Liver (tissue), 9 donors: ENCODE measurements around the gene SETD7. TPM values are rescaled to one million over a fixed set of nuclear protein-coding genes. Genes with fewer than 3 reads are reported as not detected.

Experiments
- DNase-seq: peaks from one replicate; pipeline ENCODE4 v3.0.0-alpha.2; 2017; ENCODE audit warnings: low spot score
- H3K27ac ChIP-seq, 2 donors: one replicate each; pipeline ENCODE4 v1.7.0; 2013; ENCODE audit warnings: inconsistent platforms in 2 of 2, low read length in 2 of 2, control low read depth in 1 of 2, low read depth in 1 of 2, mild to moderate bottlenecking in 1 of 2
- H3K27me3 ChIP-seq, 4 donors: one replicate each; pipeline versions ENCODE4 v1.6.1 to v1.7.0; 2013; ENCODE audit warnings: low read length in 3 of 4, inconsistent platforms in 1 of 4, mild to moderate bottlenecking in 1 of 4, moderate library complexity in 1 of 4; ENCODE audit not compliant: control insufficient read depth in 4 of 4, insufficient read depth in 4 of 4
- H3K36me3 ChIP-seq, 4 donors: one replicate each; pipeline versions ENCODE4 v1.6.1 to v1.7.0; 2013; ENCODE audit warnings: low read length in 3 of 4, mild to moderate bottlenecking in 3 of 4, low read depth in 1 of 4, moderate library complexity in 1 of 4; ENCODE audit not compliant: control insufficient read depth in 4 of 4, insufficient read depth in 3 of 4
- H3K4me1 ChIP-seq, 4 donors: one replicate each; pipeline versions ENCODE4 v1.6.1 to v1.7.0; 2013; ENCODE audit warnings: low read length in 3 of 4, mild to moderate bottlenecking in 3 of 4, moderate library complexity in 1 of 4; ENCODE audit not compliant: control insufficient read depth in 4 of 4, insufficient read depth in 4 of 4
- H3K4me3 ChIP-seq, 3 donors: one replicate each; pipeline versions ENCODE4 v1.6.1 to v1.7.0; 2013; ENCODE audit warnings: low read length in 3 of 3, control low read depth in 1 of 3, low read depth in 1 of 3, mild to moderate bottlenecking in 1 of 3
- H3K9ac ChIP-seq, 2 donors: one replicate each; pipeline ENCODE4 v1.7.0; 2013; ENCODE audit warnings: low read length in 2 of 2, mild to moderate bottlenecking in 2 of 2, moderate library complexity in 2 of 2, control low read depth in 1 of 2, low read depth in 1 of 2
- H3K9me3 ChIP-seq, 4 donors: one replicate each; pipeline versions ENCODE4 v1.6.1 to v1.7.0; 2013; ENCODE audit warnings: low read length in 3 of 4; ENCODE audit not compliant: control insufficient read depth in 4 of 4
- ATF3 ChIP-seq: IDR thresholded peaks from 2 replicates; pipeline ENCODE4 v1.6.1; 2016; ENCODE audit warnings: antibody characterized with exemption
- CTCF ChIP-seq: fragments of 150-350 bp; IDR thresholded peaks from 2 replicates; pipeline ENCODE4 v1.5.1; 2017; ENCODE audit warnings: improper control_type of control experiment, low read depth, low read length; ENCODE audit not compliant: missing input control
- EGR1 ChIP-seq, 2 donors: IDR thresholded peaks; 2 replicates each; pipeline ENCODE4 v1.6.1; 2016 to 2018; ENCODE audit warnings: antibody characterized with exemption in 2 of 2, low read depth in 2 of 2
- FOXA1 ChIP-seq: IDR thresholded peaks from 2 replicates; pipeline ENCODE4 v1.6.1; 2016; ENCODE audit warnings: antibody characterized with exemption
- FOXA2 ChIP-seq: IDR thresholded peaks from 2 replicates; pipeline ENCODE4 v1.6.1; 2016; ENCODE audit warnings: antibody characterized with exemption
- GABPA ChIP-seq, 2 donors: IDR thresholded peaks in 1 of 2; conservative IDR thresholded peaks in 1 of 2; 2 replicates each; pipeline ENCODE4 v1.6.1; 2016; ENCODE audit warnings: antibody characterized with exemption in 2 of 2, mild to moderate bottlenecking in 1 of 2, moderate library complexity in 1 of 2
- HNF4A ChIP-seq, 2 donors: conservative IDR thresholded peaks; 2 replicates each; pipeline ENCODE4 v1.6.1; 2016; ENCODE audit warnings: antibody characterized with exemption in 2 of 2, mild to moderate bottlenecking in 2 of 2
- HNF4G ChIP-seq: IDR thresholded peaks from 2 replicates; pipeline ENCODE4 v1.6.1; 2016; ENCODE audit warnings: antibody characterized with exemption
- JUND ChIP-seq, 2 donors: IDR thresholded peaks; 2 replicates each; pipeline ENCODE4 v1.6.1; 2016; ENCODE audit warnings: antibody characterized with exemption in 2 of 2
- MAX ChIP-seq: IDR thresholded peaks from 2 replicates; pipeline ENCODE4 v1.6.1; 2016; ENCODE audit warnings: antibody characterized with exemption
- NR2F2 ChIP-seq: IDR thresholded peaks from 2 replicates; pipeline ENCODE4 v1.6.1; 2016; ENCODE audit warnings: antibody characterized with exemption
- RAD21 ChIP-seq, 2 donors: IDR thresholded peaks; 2 replicates each; pipeline ENCODE4 v1.6.1; 2016; ENCODE audit warnings: antibody characterized with exemption in 2 of 2, mild to moderate bottlenecking in 2 of 2
- REST ChIP-seq: IDR thresholded peaks from 2 replicates; pipeline ENCODE4 v1.6.1; 2016; ENCODE audit warnings: antibody characterized with exemption, mild to moderate bottlenecking
- RXRA ChIP-seq, 2 donors: IDR thresholded peaks; 2 replicates each; pipeline ENCODE4 v1.6.1; 2017 to 2018; ENCODE audit warnings: antibody characterized with exemption in 2 of 2, mild to moderate bottlenecking in 1 of 2
- SP1 ChIP-seq: IDR thresholded peaks from 2 replicates; pipeline ENCODE4 v1.6.1; 2018; ENCODE audit warnings: antibody characterized with exemption, mild to moderate bottlenecking
- TAF1 ChIP-seq: conservative IDR thresholded peaks from 2 replicates; pipeline ENCODE4 v1.6.1; 2016; ENCODE audit warnings: antibody characterized with exemption, mild to moderate bottlenecking
- YY1 ChIP-seq: IDR thresholded peaks from 2 replicates; pipeline ENCODE4 v1.6.1; 2016; ENCODE audit warnings: antibody characterized with exemption, mild to moderate bottlenecking
- ZBTB33 ChIP-seq: IDR thresholded peaks from 2 replicates; pipeline ENCODE4 v1.6.1; 2016; ENCODE audit warnings: antibody characterized with exemption
- WGBS: extraction: QIAGEN DNeasy Blood & Tissue Kit; methylation state at CpG from one replicate; pipeline ENCODE4 v1.1.7; 2013; 5-methylcytosine and 5-hydroxymethylcytosine counted together
- polyA plus RNA-seq, 2 donors: library from polyadenylated mRNA; stranded (reverse) in 1 of 2; unstranded in 1 of 2; fragments of 200-250 nt in 1 of 2; fragments of >200 nt in 1 of 2; fragmentation: Nextera tagmentation in 1 of 2; extraction: Ambion mirVana in 1 of 2; gene quantifications; one replicate each; pipeline versions ENCODE4 v1.2.1 to v1.2.3, GENCODE V29; 2013 to 2015
- total RNA-seq, 2 donors: library from RNA; depleted of rRNA; stranded (reverse); fragments of >200 nt; gene quantifications; one replicate each; pipeline ENCODE4 v1.2.3, GENCODE V29; 2014
- donor health status: healthy.
- donor health status: healthy.
- donor health status: healthy.
- donor health status: healthy.
- donor health status: healthy.

SETD7 gene
- total and polyA plus RNA-seq, 4 donors, result 12.9 to 81.7 (median 18.0) TPM

- TF ChIP-seq CTCF, result no peak
- peak in 1 of 2 donors; percentile 38 for TF ChIP-seq HNF4A (conservative IDR thresholded peaks at IDR 0.05)
- TF ChIP-seq NR2F2, result no peak
Measured at GRCh38 chr4:139535871-139536234, 20.2 kb downstream of the SETD7 start (continued).

GRCh38 chr4:139535228-139535870 is 20.7 kb downstream of the SETD7 start:
- WGBS, result 43% methylated on average over 2 of the region's 2 CpGs
- Histone ChIP-seq H3K36me3 (peaks cover 0 to 4% (median 2%) of the 10 kb centered on the region in 4 donors), H3K9ac (peak overlapping the region in 1 of 2 donors; percentile 66), H3K27me3 (no peaks in the 10 kb centered on the region), H3K4me3 (peak overlapping the region in 2 of 3 donors; percentile 5 to 33), H3K4me1 (peaks cover 0 to 36% (median 23%) of the 10 kb centered on the region in 4 donors), H3K9me3 (no peaks in the 10 kb centered on the region), H3K27ac (peak overlapping the region; percentile 73 to 77)
- TF ChIP-seq FOXA2, result peak; percentile 92
- no peak for TF ChIP-seq NR2F2
- no peak for TF ChIP-seq YY1
- TF ChIP-seq SP1, result peak; percentile 82
- peak; percentile 87 for TF ChIP-seq FOXA1
- peak; percentile 23 to 33 for TF ChIP-seq RAD21 (IDR thresholded peaks at IDR 0.05)
- TF ChIP-seq RXRA (IDR thresholded peaks at IDR 0.05), result peak in 1 of 2 donors; percentile 54
- TF ChIP-seq ATF3, result no peak
- no peak for TF ChIP-seq TAF1
- peak; percentile 46 for TF ChIP-seq HNF4G
- peak; percentile 81 to 86 for TF ChIP-seq HNF4A (conservative IDR thresholded peaks at IDR 0.05)
- TF ChIP-seq MAX, result no peak
- TF ChIP-seq REST, result peak; percentile 72
- TF ChIP-seq GABPA (IDR thresholded peaks at IDR 0.05 in 1 of 2, conservative IDR thresholded peaks at IDR 0.05 in 1 of 2), result no peak
- peak; percentile 41 for TF ChIP-seq ZBTB33
- no peak for TF ChIP-seq CTCF
- no peak for TF ChIP-seq EGR1 (IDR thresholded peaks at IDR 0.05; ENCODE audit: low read depth in 2 of 2)
- TF ChIP-seq JUND (IDR thresholded peaks at IDR 0.05), result peak in 1 of 2 donors; percentile 44
- no peak for DNase-seq
